GM18907 (cell line): Measurements from ENCODE around the gene OARD1.

Source experiments
- ATAC-seq: cut with Tn5 transposase; IDR thresholded peaks from one replicate; pipeline ENCODE4 v1.9.1; 2021; ENCODE audit warnings: mild to moderate bottlenecking, moderate library complexity; ENCODE audit not compliant: unreplicated experiment

Gene OARD1

GRCh38 chr6:41050536-41050935, 21.6 kb downstream of the OARD1 start:
- ATAC-seq: no peak

DNA sequence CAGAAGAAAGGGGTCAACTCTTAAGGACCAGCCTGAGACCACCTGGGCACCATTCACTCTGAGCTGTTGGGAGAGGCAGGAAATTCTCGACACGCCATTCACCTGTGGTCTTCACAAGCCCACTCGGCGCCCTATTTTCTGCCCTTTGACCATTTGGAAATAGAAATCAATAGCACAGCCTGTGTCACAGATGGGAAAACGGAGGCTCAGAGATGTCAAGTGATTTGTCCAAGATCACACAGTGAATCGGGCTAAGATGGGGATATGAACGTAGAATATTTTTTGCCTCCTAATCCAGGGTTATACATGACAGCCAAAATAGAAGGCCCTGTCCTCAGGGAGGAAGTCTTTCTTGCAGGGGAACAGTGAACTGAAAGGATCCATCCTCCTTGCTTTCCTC, 22.2 kb downstream of the OARD1 start:
- no peak for ATAC-seq

DNA sequence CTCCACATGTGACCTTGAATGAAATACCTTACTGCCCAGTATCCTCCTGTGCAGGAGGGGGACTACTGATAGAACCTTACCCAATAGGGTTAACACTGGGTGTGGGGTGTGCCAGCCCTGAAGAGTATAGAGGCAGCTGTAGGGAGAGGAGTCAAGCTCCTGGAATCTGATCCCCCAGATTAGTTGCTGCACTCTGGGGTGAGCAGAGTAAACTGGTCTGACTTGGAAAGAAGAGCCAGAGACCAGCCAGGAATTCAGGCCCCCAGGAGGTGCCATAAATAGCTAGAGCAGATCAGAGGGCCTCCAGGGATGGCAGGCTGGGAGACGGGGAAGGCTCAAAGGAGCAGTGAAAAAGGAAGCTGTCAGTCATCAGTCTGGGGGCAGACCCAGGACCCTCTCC, 22.6 kb downstream of the OARD1 start:
- ATAC-seq: no peak

DNA sequence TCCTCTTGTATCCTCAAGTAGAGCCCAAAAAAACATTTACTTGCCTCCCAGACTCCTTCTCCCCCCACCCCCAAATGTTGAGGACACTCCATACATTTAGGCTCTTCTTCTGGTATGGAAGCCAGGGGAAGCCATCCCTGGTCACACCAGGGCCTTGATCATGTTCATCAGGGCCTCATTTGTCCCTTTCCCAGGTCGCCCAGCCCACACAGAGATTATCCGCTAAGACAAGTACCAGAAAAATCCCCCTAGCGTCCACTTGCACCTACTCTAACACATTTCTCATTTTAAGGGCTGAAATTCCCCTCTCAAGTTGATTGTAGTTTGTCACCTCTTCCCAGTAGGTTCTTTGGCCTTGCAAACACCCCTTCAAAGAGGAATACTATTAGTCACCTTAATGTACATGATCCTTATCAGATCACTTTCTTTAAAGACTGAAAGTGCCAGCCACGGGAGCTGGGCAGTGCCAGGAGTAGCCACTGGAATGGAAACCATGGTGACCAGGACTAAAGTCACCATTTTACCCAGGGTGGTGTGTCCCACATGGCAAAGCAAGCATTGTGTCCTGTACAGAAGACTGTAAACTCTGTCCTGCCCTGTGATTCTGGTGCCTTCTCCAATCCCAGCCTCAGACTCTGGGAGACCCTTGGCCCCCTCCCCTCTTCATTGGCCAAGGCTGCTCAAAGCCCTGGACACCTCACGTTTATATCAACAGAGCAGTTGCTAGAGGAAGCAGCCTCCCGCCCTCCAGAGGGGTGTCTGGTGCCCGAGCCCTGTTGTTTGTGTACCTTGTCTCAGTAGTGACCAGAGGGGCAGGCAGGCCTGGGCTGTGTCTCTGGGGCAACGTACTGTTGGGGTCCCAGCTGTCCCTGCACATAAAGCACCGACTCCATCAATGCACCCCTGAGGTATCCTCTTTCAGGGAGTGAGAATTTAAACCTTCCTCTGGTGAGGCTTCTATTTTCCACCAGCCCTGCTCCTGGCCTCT, 24.1 kb downstream of the OARD1 start:
- no peak for ATAC-seq

DNA sequence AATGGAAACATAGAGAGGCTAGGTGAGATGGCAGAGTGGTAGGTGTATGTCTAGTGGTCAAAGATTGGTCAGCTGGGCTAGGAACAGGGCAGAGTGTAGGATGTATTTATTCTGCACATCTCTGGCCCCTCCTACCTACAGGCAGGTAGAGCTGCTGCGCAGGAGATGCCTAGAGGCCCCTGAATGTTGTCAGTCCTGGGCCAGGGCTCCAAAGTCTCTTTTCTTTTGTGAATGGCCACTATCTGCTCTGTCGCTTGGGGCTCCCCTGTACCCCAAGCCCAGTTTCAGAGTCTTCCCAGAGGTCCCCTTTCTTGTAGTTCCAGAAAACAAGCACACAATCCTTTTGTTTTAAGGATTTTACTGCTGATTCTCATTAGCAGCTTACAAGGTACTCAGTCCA, 24.9 kb downstream of the OARD1 start:
- ATAC-seq: no peak

DNA sequence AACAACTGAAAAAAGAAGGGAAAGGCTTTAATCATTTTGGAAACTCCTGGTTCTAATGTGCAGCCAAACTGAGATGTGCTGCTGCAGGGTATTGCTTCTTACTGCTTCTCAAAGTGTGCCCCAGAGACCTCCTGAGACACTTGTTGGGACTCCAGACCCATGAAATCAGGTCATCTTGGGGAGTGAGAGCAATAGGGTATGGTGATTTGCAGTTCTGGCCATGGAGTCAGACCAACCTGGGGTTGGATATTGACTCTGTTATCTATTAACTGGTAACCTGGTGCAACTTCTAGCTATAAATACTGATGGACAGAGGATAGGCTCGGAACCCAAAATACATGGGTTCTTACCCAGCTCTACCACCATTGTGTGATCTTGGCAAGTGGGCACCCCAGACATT, 26.1 kb downstream of the OARD1 start:
- no peak for ATAC-seq

- ATAC-seq: no peak
Measured at GRCh38 chr6:41045664-41046063, 26.5 kb downstream of the OARD1 start.

GRCh38 chr6:41043151-41043550, 29.0 kb downstream of the OARD1 start:
- no peak for ATAC-seq

GRCh38 chr6:41042226-41043055, 29.7 kb downstream of the OARD1 start, which contains the start of gene TSPO2:
Gene TSPO2 (plus strand): TSS chr6:41042467. CDS start chr6:41042986, 519 bp downstream.
- no peak for ATAC-seq

DNA sequence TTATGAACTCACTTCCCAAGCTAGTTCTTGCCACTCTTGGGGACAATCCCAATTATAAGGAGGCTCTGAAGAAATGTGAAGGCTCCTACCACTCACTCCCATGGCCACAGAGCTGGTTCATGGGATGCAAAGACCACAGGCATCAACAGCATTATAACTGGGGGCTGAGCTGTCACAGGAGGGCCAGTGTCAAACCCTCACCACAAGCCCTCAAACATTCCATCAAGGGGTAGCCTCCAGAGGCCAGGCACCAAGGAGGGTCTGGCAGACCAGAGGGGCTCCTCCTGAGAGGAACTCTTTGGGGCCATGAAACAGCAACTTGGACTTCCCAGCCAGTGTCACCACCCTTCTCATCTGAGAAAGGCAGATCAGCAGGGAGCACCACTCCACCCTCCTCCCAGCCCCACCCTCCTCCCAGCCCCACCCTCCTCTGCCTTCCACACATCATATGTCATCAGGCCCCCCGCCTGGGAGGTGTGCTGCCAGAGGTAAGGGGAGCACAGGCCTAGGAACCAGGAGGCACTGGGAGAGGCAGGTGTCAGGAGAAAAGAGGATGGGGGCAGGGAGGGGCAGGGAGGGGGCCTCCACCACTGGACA, 31.1 kb downstream of the OARD1 start:
- no peak for ATAC-seq

- ATAC-seq: peak; percentile 71
Measured at GRCh38 chr6:41040101-41040939, 31.8 kb downstream of the OARD1 start.

GRCh38 chr6:41039060-41039998, 32.8 kb downstream of the OARD1 start, which contains the start of gene UNC5CL:
Gene UNC5CL (minus strand): TSS chr6:41039221. CDS start chr6:41035074, 4,147 bp downstream.
- no peak for ATAC-seq

GRCh38 chr6:41038205-41038604, 34.0 kb downstream of the OARD1 start:
- ATAC-seq: no peak

GRCh38 chr6:41037107-41037900, 34.9 kb downstream of the OARD1 start:
- no peak for ATAC-seq

GRCh38 chr6:41036601-41037000, 35.6 kb downstream of the OARD1 start:
- no peak for ATAC-seq

DNA sequence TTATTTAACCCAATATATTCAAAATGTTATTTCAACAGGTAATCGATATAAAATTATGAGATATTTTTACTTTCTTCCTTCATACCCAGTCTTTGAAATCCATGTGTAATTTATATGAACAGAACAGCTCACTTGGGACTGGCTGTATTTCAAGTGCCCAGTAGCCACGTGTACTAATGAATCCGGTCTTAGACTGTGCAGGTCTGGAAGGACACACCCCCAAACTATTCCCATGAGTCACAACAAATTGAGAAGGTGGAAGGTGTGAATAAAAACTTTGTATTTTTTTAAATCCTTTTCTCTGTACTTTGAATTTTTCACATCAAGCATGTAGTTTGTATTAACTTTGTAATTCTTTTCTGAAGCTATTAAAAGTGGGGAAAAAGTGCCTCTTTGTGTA, 36.0 kb downstream of the OARD1 start:
- no peak for ATAC-seq

DNA sequence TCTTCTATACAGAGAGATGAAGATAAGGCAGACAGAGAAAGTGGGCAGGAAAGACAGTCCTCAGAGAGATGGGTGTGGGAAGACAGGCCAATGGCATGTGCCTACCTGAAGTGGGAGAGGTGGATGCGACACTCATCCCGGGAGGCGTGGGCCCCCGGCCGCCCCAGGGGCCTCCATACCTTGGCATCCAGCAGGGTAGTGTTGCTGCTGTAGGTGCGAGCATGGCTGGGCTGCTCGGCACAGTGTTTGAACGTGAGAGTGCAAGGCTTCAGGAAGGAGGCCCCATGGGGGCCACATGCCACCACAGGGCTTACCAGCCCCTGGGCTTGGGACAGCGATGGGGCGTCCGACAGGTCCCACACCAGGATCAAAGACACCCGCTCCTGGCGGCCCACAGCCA, 38.4 kb downstream of the OARD1 start:
- no peak for ATAC-seq

GRCh38 chr6:41032830-41033229, 39.3 kb downstream of the OARD1 start:
- ATAC-seq: no peak
